ENCODE data around the gene ANKFY1.

Gene ANKFY1

DNA sequence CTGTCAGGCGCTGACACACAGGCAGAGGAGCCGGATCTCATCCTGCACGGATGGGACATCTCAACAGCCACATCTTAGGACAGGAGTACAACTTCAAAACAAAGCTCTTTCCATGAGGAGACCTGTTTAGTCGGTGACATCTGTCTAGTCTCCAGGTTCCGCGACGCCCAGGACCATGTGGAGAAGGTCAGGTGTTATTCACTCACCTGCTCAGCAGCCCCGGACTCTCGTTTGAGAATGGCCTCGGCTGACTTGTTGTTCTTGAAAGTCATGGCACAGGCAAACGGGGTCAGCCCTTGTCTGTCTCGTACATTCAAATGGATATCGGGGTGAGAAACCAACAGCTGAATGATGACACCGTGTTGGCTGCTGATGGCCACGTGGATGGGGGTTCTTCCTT, 85.1 kb downstream of the ANKFY1 start:
- DNase-seq (ENCODE audit: low spot score): no peak

DNA sequence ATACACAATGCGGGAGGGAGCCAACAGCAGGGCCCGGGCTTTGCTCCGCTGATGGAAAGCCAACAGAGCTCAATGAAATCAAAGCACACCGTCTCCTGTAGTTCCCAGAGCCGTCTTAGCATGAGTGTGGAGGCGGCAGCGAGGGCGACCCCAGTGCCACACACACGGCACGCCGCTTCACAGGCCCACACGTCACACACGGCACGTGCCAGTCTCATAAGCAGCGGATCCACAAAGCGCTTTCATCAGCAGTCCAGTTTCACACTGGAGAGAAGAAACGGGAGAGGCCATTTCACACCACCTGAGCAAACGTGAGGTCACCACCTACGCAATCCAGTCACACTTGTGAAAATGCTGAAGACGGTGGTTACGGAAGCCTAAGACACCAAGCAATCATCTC, 86.0 kb downstream of the ANKFY1 start:
- no peak for DNase-seq (ENCODE audit: low spot score)

DNA sequence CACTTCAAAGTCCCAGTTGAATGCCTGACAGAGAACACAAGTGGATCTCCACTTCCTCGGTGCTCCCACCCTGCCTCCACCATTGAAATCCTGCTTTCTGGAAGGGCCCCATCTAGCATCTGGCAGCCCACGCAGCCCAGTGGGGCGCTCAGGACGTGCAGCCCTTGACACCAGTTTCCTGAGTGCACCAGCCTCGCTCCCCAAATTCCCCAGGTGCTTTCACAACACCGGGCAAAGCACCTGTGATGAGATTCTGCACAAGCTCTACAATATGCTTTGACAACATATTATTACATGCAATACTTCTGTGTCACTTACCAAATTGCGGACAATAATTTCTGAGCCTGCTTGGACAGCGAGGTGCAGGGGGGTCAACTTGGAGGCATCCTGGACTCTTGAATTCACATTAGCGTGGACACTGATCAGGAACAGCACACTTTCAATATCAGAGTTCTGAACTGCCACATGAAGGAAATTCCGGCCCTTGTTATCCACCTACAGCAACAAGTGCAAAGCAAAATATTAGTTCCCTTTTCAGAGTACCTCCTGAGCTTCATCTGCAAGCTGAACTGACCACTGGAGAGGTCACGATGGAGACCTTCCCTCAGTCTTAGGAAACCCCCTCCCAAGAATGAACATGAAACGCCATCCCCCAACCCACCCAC, 86.8 kb downstream of the ANKFY1 start:
- no peak for DNase-seq (ENCODE audit: low spot score)

DNA sequence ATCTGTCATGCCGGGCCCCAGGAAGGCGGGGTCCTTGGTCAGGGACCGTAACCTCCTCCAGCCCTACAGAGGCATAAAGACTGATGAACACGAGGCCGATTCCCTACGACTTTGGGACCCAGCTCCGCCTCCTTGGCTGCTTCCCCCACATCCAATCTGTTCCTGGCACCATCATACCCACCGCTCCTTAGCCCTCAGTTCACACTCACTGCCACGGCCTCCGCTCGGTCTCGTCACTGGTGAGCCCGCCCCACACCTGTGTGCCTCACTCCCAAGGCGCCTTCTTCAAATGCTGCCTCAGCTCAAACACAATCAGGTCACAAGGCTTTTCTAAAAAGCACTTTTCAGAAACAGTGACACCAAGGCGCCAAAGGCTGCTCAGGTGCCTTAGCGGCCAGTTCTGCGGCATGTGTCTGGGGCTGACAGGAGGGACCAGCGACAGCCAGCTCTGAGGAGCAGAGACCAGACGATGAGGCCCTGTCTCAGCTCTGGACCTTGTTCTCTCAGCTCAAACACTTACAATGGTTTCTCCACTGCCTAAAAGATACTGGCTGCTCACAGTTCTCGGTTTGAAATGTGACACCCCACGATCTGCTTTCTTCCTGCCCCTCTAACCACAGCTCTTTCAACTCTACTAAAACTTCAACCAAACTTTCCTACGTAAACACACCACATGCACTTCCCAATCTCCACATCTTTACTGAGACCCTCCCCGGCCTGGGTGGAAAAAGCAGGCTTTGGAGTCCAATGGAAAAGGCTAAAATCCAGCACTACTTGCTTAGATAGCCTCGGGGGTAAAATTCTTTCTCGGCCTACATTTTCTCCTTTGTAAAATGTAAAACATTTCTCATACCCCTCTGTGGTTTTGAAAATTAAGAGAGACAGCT, 87.6 kb downstream of the ANKFY1 start:
- DNase-seq (ENCODE audit: low spot score): no peak

DNA sequence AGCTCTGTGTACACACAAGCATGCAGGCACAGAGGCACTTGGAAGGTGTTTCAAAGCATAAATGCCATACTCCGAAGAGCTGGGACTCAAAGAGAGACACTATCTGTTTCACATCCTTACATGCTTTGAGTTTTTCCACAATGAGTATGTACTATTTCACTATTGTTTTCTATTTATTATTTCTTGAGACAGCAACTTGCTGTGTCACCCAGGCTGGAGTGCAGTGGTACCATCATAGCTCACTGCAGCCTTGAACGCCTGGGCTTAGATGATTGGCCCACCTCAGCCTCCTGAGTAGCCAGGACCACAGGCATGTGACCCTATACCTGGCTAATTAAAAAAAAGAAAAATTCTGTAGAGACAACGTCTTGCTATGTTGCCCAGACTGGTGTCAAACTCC, 89.2 kb downstream of the ANKFY1 start:
- DNase-seq (ENCODE audit: low spot score): no peak

DNA sequence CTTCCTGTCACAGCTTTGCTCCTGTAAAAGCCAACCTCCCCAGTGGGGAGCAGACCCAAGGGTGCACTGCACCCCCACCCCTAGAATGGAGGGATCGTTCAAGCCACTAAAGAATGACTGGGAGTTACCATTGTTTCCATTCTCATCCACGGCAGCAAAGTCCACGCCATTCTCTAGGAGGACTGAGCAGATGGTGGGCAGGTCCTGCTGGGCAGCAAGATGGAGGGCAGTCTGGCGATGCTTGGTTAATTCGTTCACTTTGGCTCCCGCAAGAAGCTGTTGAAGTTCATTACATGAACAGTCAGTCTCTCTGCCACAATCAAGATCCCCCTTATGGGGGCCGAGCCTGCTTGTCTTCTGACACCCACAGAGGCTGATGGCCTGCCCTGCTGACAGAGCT, 90.0 kb downstream of the ANKFY1 start:
- DNase-seq (ENCODE audit: low spot score): no peak

DNA sequence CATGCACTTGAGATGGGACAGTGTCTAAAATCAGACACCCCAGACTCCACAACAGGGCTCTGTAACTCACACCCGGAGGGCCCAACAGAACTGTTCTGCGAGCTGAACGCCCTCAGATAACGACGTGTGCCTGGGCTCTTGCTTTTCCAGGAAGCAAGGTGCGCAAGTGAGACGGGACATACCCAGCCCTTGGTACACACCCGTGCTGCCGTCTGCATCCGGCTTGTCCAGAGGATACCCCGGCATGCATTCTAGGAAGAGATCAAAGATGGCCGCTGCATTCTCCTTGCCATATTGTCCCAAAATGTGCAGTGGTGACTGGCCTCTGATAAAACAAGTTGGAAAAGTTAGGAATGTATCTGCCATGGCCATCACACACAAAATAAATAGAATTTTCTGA, 91.4 kb downstream of the ANKFY1 start:
- DNase-seq (ENCODE audit: low spot score): no peak

DNA sequence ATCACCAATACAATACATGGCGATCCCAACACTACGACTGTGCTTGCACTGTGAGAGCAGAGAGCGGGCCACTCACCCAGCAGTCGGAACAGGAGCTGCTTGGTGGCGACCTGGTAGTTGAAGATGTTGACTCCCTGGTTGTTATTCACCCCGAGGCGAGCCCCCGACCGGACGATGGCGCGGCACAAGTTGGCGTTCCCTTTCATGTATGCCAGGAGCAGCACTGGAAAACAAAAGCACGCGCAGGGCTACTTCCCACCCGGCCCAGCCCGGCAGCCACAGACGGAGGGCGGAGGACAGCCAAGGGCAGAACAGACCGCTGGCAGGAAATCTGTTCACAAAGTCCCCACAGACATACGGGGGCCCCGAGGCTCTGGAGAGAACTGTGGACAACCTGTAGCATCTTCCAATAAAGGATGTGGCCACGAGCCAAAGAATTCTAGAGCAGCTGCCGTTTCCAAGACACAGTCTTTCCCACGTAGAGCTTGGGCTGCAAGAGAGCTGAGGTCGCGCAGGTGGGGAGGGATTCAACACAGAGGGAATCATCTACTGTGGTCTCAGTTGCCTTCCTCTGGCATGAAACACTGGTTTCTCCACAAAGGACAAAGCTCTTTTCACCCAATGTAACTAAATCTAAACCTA, 93.0 kb downstream of the ANKFY1 start:
- DNase-seq (ENCODE audit: low spot score): no peak

DNA sequence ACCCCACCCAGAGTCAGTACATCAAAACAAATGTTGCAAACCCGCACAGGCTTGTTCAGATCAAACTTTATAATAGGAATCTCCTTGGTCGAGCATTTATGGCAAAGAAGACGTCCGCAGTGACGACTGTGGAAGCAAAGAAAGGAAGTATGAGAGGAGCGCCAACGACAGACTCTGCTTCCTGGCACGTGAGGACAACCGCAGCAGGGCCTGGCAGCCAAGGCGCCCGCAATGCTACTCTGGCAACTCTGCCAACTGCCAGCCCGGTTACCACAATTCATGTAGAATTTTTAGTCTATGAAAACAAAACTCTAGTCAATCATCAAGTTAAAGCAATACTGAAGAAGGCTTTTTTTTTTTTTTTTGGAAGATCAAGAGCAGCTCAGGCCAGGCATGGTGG, 96.0 kb downstream of the ANKFY1 start:
- no peak for DNase-seq (ENCODE audit: low spot score)

DNA sequence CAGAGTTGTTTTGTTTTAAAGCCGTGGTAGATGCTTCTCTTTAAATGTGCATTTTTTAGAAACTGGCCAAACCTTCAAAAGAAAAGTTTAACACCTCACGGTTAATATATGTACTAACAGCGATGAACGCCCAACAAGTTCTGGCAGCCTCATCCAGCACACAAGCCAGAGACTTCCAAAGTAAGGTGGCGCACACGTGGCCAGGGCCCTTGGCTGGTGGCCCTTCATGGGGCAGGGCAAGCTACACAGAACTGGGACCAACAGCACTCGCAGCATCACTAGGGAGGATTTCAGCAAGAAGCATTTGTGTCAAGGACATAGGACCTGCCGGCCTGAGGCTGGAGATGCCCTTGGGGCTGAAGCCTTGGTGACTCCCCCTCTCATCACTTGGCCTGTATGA, 97.4 kb downstream of the ANKFY1 start:
- no peak for DNase-seq (ENCODE audit: low spot score)

DNA sequence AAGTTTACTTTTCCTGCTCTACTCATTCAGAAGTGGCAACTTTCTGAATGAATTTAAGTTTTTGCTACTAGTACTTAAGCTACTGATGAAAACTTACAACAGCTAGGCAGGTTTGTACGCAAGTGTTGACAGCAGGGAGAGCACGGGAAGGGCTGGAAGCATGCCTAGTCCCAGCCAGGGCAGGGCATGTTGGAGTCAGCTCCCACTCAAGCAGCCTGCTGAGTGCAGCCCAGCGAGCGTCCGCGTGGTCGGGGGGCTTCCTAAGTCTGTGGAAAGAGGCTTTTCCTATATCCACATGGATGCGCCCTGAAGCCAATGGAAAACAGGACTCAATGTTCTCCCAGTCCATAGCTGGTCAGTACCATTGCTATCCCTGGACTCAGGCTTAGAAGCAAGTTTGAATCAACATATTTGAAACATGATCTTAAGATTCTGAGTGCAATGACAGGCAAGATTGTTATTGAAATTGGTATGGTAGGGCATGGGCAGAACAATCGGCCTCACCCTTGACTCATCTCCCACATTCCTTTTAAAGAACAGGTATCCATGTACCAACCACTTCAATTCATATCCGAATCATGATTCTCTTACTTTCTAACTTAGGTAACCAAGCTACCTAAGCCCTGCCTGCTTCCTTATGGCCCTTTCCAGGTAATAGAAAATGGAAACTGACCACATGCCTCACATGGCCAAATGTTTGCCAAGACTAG, 98.3 kb downstream of the ANKFY1 start:
- no peak for DNase-seq (ENCODE audit: low spot score)

DNA sequence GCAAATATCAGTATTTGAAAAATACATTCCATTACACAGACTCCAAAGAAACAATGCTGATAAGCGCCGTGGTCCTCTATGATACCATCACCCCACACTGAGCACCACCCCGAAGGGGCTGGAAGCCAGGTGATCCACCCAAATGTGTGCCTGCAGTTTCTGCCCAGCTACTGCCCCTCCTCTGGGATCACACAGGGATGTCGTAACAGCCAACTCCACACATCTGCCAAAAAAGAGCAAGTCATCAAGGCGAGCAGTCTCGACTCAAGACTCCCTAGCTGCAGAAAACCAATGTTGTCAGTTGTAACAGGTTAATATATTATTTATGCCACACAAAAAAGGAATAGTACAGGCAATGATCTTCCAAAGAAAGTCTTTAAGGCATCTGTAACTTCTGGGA, 99.8 kb downstream of the ANKFY1 start:
- no peak for DNase-seq (ENCODE audit: low spot score)

DNA sequence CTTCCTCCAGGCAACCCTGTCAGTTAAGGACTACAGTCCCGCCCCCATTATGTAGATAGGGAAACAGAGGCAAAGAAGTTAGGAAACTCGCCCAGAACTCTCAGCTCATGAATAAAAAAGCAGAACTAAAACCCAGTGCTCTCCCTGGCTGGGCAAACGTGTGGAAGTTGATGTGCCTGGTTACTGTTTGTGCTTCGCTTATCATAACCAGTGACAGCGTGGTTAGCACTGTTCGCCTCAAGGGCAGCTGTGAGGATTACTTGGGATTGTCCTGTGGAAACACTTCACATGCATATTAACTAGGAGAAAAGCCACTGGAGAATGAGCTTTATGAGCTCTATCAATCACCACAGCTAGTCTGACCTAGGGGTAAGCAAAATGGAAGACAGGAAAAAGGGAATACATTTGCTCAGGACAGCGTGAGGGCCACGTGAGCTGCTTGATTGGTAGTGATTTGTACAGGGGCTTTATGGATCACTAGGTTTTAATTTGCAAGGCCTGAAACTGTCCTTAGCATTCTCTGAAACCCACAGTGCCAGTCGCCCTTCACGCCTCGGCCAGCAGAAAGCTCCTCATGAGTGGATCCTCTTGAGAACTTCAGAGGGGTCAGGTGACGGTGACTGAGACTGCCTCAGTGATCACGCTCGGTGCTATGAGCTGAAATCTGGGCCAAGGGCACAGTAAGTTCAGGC, 100.9 kb downstream of the ANKFY1 start:
- peak; percentile 32 for DNase-seq (ENCODE audit: low spot score)

DNA sequence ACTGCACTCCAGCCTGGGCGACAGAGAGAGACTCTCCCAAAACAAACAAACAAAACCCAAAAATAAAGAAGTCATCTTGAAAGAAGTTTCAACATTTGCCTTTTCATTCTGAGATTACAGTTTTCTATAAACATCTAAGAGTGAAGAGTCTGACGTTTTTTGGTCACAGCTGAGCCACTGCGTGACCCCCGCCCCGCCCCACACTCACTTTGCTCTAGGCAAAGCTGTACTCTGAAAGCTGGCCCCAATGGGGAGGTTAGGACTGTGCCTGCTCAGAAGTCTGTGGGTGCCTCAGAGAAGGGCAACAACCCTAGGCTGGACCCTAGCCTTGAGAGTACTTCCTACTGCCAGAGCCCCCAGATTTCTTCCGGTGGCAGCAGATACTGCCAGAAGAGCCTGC, 101.5 kb downstream of the ANKFY1 start:
- no peak for DNase-seq (ENCODE audit: low spot score)

DNA sequence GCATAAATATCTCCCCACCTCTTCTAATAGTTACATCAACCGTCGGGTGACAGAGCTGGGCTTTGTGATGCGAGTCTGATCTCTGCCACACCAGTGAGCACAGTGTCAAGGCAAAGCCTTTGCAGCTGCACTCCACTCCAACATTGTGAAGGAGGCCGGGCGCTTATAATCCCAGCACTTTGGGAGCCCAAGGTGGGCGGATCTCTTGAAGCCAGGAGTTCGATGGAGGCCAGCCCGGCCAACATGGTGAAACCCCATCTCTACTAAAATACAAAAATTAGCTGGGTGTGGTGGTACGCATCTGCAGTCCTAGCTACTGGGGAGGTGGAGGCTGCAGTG, 101.8 kb downstream of the ANKFY1 start:
- DNase-seq (ENCODE audit: low spot score): peak; percentile 57

DNA sequence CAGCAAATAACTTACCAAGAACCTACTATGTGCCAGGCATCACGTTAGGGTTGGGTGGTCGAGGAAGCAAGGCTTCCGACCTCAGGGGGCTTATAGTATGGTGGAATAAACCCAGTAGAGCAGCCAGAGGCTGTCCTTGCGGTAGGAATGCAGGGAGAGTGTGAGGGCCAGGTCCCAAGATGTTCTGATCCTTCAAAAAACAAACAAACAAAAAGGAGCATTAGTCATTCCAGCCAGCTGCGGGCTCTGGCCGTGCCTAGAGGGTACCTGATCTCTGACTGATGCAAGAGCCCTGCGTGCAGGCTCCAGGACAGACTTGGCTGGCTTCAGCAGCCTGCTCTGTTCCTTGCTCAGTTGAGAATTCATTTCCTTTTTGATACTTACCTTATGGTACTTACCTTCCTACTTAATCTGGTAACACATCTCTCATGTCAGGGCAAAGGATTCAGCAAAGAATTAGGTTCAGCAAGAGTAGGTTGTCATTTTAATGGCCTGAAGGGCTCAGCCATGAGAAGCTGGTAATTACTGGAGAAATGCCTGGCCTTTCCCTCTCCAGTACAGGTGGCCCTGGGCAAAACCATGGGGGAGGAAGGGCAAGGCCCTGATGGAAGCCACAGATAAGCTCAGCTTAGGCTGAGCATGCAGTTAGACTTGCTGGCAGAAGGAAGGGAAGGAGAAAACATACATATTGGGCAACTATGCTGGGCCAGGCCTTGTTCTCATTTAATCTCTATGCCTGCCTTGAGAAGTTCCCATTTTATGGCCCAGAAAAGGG, 102.4 kb downstream of the ANKFY1 start:
- no peak for DNase-seq (ENCODE audit: low spot score)

DNA sequence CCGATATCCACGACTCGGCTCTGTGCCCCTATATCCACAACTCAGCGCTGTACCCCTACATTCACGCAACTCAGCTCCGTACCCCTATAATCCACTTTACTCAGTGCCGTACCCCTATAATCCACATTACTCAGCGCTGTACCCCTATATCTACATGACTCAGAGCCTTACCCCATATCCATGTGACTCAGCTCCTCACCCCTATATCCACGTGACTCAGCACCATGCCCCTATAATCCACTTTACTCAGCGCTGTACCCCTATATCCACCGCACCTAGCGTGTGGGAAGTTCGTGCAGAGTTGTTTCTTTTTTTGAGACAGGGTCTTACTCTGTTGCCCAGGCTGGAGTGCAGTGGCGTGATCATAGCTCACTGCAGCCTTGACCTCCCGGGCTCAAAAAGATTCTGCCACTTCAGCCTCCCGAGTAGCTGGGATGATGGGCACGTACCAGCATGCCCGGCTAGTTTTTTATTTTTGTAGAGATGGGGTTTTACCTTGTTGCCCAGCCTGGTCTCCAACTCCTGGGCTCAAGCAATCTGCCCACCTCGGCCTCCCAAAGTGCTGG, 103.4 kb downstream of the ANKFY1 start:
- DNase-seq (ENCODE audit: low spot score): no peak

DNA sequence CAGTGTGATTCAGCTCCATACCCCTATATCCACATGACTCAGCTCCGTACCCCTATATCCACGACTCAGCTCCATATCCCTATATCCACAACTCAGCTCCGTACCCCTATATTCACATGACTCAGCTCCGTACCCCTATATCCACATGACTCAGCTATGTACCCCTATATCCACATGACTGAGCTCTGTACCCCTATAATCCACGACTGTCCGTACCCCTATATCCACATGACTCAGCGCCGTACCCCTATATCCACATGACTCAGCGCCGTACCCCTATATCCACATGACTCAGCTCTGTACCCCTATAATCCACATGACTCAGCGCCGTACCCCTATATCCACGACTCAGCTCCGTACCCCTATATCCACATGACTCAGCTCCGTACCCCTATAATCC, 104.0 kb downstream of the ANKFY1 start:
- no peak for DNase-seq (ENCODE audit: low spot score)

DNA sequence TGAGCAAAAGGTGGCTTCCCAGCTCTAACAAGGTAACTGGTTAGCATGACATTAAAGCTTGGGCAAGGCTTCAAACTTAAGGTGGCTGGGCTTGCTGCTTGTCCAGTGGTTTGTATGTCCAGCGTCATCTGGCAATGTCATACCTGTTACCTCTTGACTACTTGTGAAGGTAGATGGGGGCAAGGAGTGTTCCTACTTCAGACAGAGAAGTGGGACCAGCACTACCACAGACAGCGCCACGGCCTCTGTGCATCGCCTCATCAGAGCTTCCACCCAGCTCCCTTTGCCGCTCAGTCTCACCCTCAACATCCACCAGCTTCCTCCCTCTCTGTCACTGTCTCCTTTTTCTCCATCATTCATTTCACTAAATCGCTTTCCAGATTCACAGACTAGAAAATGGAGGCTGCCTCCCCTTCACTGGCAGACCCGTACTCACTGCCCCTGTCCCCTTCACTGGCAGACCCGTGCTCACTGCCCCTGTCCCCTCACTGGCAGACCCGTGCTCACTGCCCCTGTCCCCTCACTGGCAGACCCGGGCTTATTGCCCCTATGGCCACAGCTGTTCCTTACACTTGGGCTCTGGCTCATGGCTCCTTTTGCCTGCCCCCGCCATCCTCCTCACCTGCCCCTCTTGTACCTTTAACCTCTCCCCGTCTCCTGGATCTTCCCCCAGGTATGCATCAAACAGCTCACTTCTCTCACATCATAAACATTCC, 106.0 kb downstream of the ANKFY1 start:
- DNase-seq (ENCODE audit: low spot score): no peak

DNA sequence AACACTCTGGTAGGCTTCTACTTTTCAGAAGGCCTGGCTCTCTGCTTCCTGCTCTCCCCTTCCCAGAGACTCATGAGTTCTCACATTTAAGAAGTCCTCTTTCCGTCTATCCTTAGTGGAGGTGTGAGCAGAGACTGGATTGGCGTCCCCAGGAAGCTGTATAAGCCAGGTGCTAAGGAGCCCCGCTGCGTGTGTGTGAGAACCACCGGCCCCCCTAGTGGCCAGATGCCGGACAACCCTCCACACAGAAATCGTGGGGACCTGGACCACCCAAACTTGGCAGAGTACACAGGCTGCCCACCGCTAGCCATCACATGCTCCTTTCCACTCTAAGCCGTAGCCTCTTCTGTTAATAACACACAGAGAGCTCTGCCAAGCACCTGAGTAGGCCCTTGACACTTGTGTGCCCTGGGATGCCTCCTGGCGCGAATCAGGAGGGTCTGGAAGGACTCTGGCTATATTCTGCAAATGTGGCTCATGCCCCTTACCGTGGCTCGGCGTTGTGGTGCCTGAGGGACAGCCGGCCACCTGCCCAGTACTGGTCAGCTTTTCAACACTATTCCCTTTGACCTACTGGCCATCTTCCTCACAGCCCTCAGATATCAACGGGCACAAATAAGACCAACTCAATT, 106.9 kb downstream of the ANKFY1 start:
- DNase-seq (ENCODE audit: low spot score): no peak
